Kidney epithelial cell (primary cell): ENCODE measurements around the gene PAX1. TPM values are rescaled to one million over a fixed set of nuclear protein-coding genes. Genes with fewer than 3 reads are reported as not detected.

Experiments
- DNase-seq: peaks from one replicate; pipeline ENCODE4 v3.0.0-alpha.2; 2010; ENCODE audit warnings: low read depth
- H3K27me3 ChIP-seq: 2 replicates; pipeline ENCODE4 v1.6.0; 2011; ENCODE audit warnings: low read length; ENCODE audit not compliant: control insufficient read depth, insufficient read depth
- H3K36me3 ChIP-seq: 2 replicates; pipeline ENCODE4 v1.5.1; 2011; ENCODE audit warnings: low read length; ENCODE audit not compliant: control insufficient read depth, insufficient read depth
- H3K4me3 ChIP-seq: 2 replicates; pipeline ENCODE4 v1.5.1; 2011; ENCODE audit warnings: low read depth, mild to moderate bottlenecking, control low read depth, low read length
- total RNA-seq: library from RNA; depleted of rRNA; stranded (reverse); fragments of >200 nt; gene quantifications from 2 replicates; pipeline ENCODE4 v1.2.3, GENCODE V29; 2015
- TF ChIP-seq, protein P1 (sequence below): IDR thresholded peaks from 2 replicates; pipeline ENCODE4 v1.5.1; 2011; ENCODE audit warnings: mild to moderate bottlenecking, moderate library complexity, low read length, control low read depth, inconsistent platforms; ENCODE audit not compliant: insufficient read depth, poor library complexity, severe bottlenecking

Gene PAX1
- total RNA-seq, 1 donor from 2014 or later: not detected

- DNase-seq: no peak
- TF ChIP-seq, protein P1, sequence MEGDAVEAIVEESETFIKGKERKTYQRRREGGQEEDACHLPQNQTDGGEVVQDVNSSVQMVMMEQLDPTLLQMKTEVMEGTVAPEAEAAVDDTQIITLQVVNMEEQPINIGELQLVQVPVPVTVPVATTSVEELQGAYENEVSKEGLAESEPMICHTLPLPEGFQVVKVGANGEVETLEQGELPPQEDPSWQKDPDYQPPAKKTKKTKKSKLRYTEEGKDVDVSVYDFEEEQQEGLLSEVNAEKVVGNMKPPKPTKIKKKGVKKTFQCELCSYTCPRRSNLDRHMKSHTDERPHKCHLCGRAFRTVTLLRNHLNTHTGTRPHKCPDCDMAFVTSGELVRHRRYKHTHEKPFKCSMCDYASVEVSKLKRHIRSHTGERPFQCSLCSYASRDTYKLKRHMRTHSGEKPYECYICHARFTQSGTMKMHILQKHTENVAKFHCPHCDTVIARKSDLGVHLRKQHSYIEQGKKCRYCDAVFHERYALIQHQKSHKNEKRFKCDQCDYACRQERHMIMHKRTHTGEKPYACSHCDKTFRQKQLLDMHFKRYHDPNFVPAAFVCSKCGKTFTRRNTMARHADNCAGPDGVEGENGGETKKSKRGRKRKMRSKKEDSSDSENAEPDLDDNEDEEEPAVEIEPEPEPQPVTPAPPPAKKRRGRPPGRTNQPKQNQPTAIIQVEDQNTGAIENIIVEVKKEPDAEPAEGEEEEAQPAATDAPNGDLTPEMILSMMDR: no peak
- Histone ChIP-seq H3K36me3 (no peaks in the 10 kb centered on the region), H3K4me3 (no peak overlapping the region), H3K27me3 (peaks cover 3% of the 10 kb centered on the region)
These were observed 22.9 kb upstream of the PAX1 start for GRCh38 chr20:21682521-21682954.

DNA sequence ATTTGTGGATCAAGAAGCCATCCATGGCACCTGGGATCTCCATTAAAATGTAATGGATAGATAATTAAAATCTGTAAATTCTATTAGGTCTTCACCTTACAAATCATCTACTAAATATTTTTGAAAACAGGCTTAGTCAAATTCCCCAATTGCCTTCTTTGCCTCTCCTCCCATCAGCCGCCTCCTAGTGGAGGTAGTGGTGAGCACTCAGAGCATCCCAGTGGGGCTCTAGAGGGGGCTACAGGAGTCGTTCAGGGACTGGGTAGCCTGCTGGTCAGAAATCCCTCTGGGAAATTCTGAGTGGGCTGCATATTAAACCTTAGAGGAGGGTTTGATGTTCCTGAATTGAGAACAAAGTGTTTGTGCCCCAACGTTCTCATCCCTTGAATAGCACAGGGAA lies 20.8 kb upstream of the PAX1 start:
- Histone ChIP-seq H3K36me3 (no peaks in the 10 kb centered on the region), H3K4me3 (no peak overlapping the region), H3K27me3 (peaks cover 3% of the 10 kb centered on the region)
- TF ChIP-seq, protein P1: no peak
- no peak for DNase-seq

DNA sequence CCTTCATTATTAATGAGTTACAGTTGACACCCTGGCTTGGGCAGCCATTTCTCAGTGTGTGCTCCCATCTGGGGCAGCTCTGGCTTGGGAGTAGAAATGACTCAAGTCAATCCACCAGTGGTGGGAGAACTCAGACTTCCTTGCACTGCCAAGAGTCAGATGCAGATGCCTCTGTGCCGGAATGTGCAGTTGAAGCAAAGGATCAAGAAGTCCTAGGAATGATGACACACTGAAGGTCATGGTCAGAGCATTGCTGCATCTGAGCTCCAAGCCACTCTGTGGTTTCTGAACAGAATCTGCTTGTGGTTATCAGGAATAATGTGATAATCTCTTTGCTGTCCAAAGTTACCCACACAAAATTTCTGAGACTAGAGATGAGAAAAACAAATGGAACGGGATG lies 19.5 kb upstream of the PAX1 start:
- DNase-seq: no peak
- Histone ChIP-seq H3K36me3 (no peaks in the 10 kb centered on the region), H3K4me3 (no peak overlapping the region)

DNA sequence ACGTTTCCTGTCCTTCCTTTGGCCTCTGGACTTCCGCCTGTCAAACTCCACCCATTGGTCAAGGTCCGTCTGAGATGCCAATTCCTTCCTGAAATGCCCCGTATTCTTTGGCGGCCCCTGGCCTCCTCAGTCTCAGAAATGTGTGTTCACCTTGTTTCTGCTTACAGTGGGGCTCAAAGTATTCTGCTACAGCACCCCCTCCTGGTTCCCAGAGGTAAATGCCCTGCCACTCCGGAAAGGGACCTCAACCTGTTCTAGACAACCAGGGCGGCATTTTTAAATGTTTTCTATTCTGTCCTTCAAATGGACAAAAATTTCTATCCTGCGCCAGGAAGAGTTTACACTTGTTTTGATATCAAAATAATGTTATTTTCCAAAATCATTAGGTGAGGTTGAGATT lies 12.1 kb upstream of the PAX1 start:
- H3K36me3 ChIP-seq: no peaks in the 10 kb centered on the region
- TF ChIP-seq, protein P1: peak; percentile 9
- no peak overlapping the region for H3K4me3 ChIP-seq
- no peak for DNase-seq
- H3K27me3 ChIP-seq: peaks cover 2% of the 10 kb centered on the region

More for the DNA sequence above, 19.5 kb upstream of the PAX1 start:
- H3K27me3 ChIP-seq: peaks cover 3% of the 10 kb centered on the region
- TF ChIP-seq, protein P1: no peak

GRCh38 chr20:21698494-21699215 lies 6.8 kb upstream of the PAX1 start:
- H3K27me3 ChIP-seq: peaks cover 41% of the 10 kb centered on the region
- TF ChIP-seq, protein P1: no peak
- H3K4me3 ChIP-seq: no peak overlapping the region
- no peak for DNase-seq
- H3K36me3 ChIP-seq: no peaks in the 10 kb centered on the region

GRCh38 chr20:21699216-21699508 lies 6.3 kb upstream of the PAX1 start:
- no peaks in the 10 kb centered on the region for H3K36me3 ChIP-seq
- TF ChIP-seq, protein P1: no peak
- peaks cover 45% of the 10 kb centered on the region for H3K27me3 ChIP-seq
- H3K4me3 ChIP-seq: no peak overlapping the region
- DNase-seq: no peak
